NCI-H748 (cell line): Measurements from ENCODE around the gene FCRL1.

Source experiments
- DNase-seq: peaks from one replicate; lab custom pipeline; 2025; ENCODE audit not compliant: unreplicated experiment; lab: John Stamatoyannopoulos, UW

FCRL1 gene

GRCh38 chr1:157819896-157820295, at the start of gene FCRL1:
Gene FCRL1 (minus strand): TSS chr1:157820120. CDS start chr1:157820037, 83 bp downstream.
- no peak for DNase-seq

GRCh38 chr1:157868654-157869053, 48.7 kb upstream of the FCRL1 start:
- no peak for DNase-seq

GRCh38 chr1:157862114-157863070, 42.5 kb upstream of the FCRL1 start:
- no peak for DNase-seq

GRCh38 chr1:157856538-157856937, 36.6 kb upstream of the FCRL1 start:
- no peak for DNase-seq

- no peak for DNase-seq
Measured at GRCh38 chr1:157852476-157852875, 32.6 kb upstream of the FCRL1 start.

GRCh38 chr1:157849229-157849875, 29.4 kb upstream of the FCRL1 start:
- DNase-seq = no peak

- DNase-seq = no peak
Measured at GRCh38 chr1:157844089-157844830, 24.3 kb upstream of the FCRL1 start.

- no peak for DNase-seq
Measured at GRCh38 chr1:157842939-157843338, 23.0 kb upstream of the FCRL1 start.

GRCh38 chr1:157841708-157842107, 21.8 kb upstream of the FCRL1 start, which contains the start of gene CD5L:
Gene CD5L (minus strand): TSS chr1:157841808. CDS start chr1:157841701, 107 bp downstream.
- DNase-seq = no peak

GRCh38 chr1:157838966-157839365, 19.0 kb upstream of the FCRL1 start:
- no peak for DNase-seq

GRCh38 chr1:157834430-157834829, 14.5 kb upstream of the FCRL1 start:
- no peak for DNase-seq

GRCh38 chr1:157833145-157833544, 13.2 kb upstream of the FCRL1 start:
- DNase-seq = no peak

GRCh38 chr1:157831968-157832626, 12.2 kb upstream of the FCRL1 start:
- DNase-seq = no peak

- DNase-seq = no peak
Measured at GRCh38 chr1:157830887-157831286, 11.0 kb upstream of the FCRL1 start.

- no peak for DNase-seq
Measured at GRCh38 chr1:157829711-157830110, 9.8 kb upstream of the FCRL1 start.

- no peak for DNase-seq
Measured at GRCh38 chr1:157829210-157829609, 9.3 kb upstream of the FCRL1 start.

- no peak for DNase-seq
Measured at GRCh38 chr1:157820299-157820698, 379 bp upstream of the FCRL1 start.

GRCh38 chr1:157819215-157819614, 705 bp downstream of the FCRL1 start:
- no peak for DNase-seq

- DNase-seq = no peak
Measured at GRCh38 chr1:157813269-157813668, 6.7 kb downstream of the FCRL1 start.

- no peak for DNase-seq
Measured at GRCh38 chr1:157806431-157807149, 13.3 kb downstream of the FCRL1 start.
